HepG2 (cell line): Measurements from ENCODE around the gene SGF29. TPM values are rescaled to one million over a fixed set of nuclear protein-coding genes. Genes with fewer than 3 reads are reported as not detected.

Experiments used
- CBX2 ChIP-seq, 2 experiments: fragments of 200-600 bp in 1 of 2; sonication (generic); formaldehyde crosslinking in 1 of 2; IDR thresholded peaks; 2 replicates each; pipeline versions ENCODE4 v1.7.0 to v1.8.1; 2018 to 2022; ENCODE audit warnings: low read depth in 2 of 2, low read length in 1 of 2, mild to moderate bottlenecking in 1 of 2, missing genetic modification reagents in 1 of 2
- HMGA1 ChIP-seq: sonication (generic); formaldehyde crosslinking; conservative IDR thresholded peaks from 2 replicates; pipeline ENCODE4 v1.4.0; 2020; ENCODE audit warnings: missing genetic modification reagents
- MAF1 ChIP-seq: sonication (generic); formaldehyde crosslinking; IDR thresholded peaks from 2 replicates; pipeline ENCODE4 v1.5.0; 2020; ENCODE audit warnings: missing genetic modification reagents, borderline replicate concordance
- SCMH1 ChIP-seq: sonication (generic); formaldehyde crosslinking; IDR thresholded peaks from 2 replicates; pipeline ENCODE4 v1.9.0; 2021; ENCODE audit warnings: missing genetic modification reagents, mild to moderate bottlenecking, borderline replicate concordance
- TCF7 ChIP-seq: sonication (generic); IDR thresholded peaks from 2 replicates; pipeline ENCODE4 v1.6.1; 2016; ENCODE audit warnings: antibody characterized with exemption, low read depth
- TCF7L2 ChIP-seq: IDR thresholded peaks from 2 replicates; pipeline ENCODE4 v1.6.1; 2011; ENCODE audit warnings: mild to moderate bottlenecking, low read depth, low read length, moderate library complexity
- ZNF501 ChIP-seq: sonication (generic); formaldehyde crosslinking; IDR thresholded peaks from 2 replicates; pipeline ENCODE4 v1.5.1; 2020; ENCODE audit warnings: mild to moderate bottlenecking, moderate library complexity, missing genetic modification reagents
- ZNF720 ChIP-seq: sonication (generic); formaldehyde crosslinking; IDR thresholded peaks from 2 replicates; pipeline ENCODE4 v1.4.0; 2020; ENCODE audit warnings: missing genetic modification reagents
- polyA plus RNA-seq, 8 experiments: library from polyadenylated mRNA; depleted of rRNA in 3 of 8; stranded (reverse) in 7 of 8; unstranded in 1 of 8; fragments of >200 nt; fragmentation: Illumina TruSeq in 4 of 8; extraction: Trizol in 4 of 8; gene quantifications; 2 replicates each; pipeline versions ENCODE4 v1.2.1 to v1.2.3, GENCODE V29; 2011 to 2016; ENCODE audit warnings: low read depth in 4 of 8, missing spikeins in 1 of 8, mixed read lengths in 1 of 8; ENCODE audit not compliant: insufficient read depth in 1 of 8
- total RNA-seq, 5 experiments: library from RNA; depleted of rRNA; stranded (reverse); fragments of >200 nt; fragmentation: Illumina TruSeq; extraction: Trizol; gene quantifications; 2 replicates each; pipeline ENCODE4 v1.2.3, GENCODE V29; 2016; ENCODE audit warnings: low read depth in 1 of 5
- TF ChIP-seq, protein P1 (sequence below): sonication (generic); formaldehyde crosslinking; IDR thresholded peaks from 2 replicates; pipeline ENCODE4 v1.9.0; 2021; ENCODE audit warnings: missing genetic modification reagents, borderline replicate concordance
- TF ChIP-seq, protein P2 (sequence below): sonication (generic); formaldehyde crosslinking; IDR thresholded peaks from 2 replicates; pipeline ENCODE4 v1.5.1; 2020; ENCODE audit warnings: mild to moderate bottlenecking, missing genetic modification reagents
- TF ChIP-seq, protein P3 (sequence below): sonication (generic); formaldehyde crosslinking; conservative IDR thresholded peaks from 2 replicates; pipeline ENCODE4 v1.8.1; 2023; ENCODE audit warnings: missing genetic modification reagents
- TF ChIP-seq, protein P4 (sequence below): sonication (generic); formaldehyde crosslinking; IDR thresholded peaks from 2 replicates; pipeline ENCODE4 v1.5.1; 2020; ENCODE audit warnings: missing genetic modification reagents, mild to moderate bottlenecking, borderline replicate concordance
- TF ChIP-seq, protein P5 (sequence below): sonication (generic); formaldehyde crosslinking; IDR thresholded peaks from 2 replicates; pipeline ENCODE4 v1.5.1; 2020; ENCODE audit warnings: mild to moderate bottlenecking, moderate library complexity, missing genetic modification reagents
- TF ChIP-seq, protein P6 (sequence below): sonication (generic); formaldehyde crosslinking; IDR thresholded peaks from 2 replicates; pipeline ENCODE4 v1.9.0; 2021; ENCODE audit warnings: missing genetic modification reagents, borderline replicate concordance

The SGF29 gene
- total and polyA plus RNA-seq, 2 of the 13 experiments (the other 11 are each of a cell fraction or from before 2014, with no cell fraction given): 5.0 to 29.4 TPM

DNA sequence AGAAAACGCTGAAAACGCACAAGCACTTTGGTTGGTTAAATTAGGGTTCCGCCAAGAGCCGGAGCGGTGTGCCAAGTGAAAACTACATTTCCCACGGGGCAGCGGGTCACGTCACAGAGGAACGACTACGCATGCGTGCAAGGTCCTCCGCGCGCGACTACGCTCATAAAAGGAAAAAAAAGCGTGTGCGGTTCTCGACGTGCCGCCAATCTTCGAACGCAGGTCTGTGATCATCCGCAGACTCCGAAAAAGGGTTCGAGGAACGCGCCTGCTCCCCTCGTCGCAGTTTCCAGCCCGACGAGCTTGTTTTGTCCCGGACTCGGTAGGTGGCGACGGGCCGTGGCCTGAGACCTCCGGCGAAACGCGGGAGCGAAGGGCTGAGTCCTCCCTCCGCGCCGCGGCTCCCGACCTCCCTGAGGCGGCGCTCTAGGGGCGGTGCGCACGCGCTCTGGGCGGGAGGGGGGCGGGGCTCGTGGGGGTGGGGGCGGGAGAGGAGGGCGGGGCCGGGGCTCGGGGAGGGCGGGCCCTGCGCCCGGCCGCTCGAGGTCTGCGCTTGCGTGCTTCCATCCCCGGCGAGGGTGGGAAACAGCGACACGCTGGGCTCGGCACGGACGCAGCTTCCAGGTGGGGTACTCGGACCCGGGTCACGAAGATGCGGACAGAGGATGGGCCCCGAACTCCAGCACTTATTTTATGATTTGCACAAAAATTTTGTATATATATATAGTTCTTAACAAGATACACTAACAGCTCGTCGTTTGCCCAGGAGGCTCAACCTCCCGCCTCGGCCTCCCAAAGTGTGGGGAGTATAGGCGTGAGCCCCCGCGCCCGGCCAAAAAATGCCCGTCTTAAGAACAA lies at the start of gene SGF29 (continued):
- TF ChIP-seq, protein P1, sequence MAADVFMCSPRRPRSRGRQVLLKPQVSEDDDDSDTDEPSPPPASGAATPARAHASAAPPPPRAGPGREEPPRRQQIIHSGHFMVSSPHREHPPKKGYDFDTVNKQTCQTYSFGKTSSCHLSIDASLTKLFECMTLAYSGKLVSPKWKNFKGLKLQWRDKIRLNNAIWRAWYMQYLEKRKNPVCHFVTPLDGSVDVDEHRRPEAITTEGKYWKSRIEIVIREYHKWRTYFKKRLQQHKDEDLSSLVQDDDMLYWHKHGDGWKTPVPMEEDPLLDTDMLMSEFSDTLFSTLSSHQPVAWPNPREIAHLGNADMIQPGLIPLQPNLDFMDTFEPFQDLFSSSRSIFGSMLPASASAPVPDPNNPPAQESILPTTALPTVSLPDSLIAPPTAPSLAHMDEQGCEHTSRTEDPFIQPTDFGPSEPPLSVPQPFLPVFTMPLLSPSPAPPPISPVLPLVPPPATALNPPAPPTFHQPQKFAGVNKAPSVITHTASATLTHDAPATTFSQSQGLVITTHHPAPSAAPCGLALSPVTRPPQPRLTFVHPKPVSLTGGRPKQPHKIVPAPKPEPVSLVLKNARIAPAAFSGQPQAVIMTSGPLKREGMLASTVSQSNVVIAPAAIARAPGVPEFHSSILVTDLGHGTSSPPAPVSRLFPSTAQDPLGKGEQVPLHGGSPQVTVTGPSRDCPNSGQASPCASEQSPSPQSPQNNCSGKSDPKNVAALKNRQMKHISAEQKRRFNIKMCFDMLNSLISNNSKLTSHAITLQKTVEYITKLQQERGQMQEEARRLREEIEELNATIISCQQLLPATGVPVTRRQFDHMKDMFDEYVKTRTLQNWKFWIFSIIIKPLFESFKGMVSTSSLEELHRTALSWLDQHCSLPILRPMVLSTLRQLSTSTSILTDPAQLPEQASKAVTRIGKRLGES (CRISPR knock-in tag): peak; percentile 65; the same call in 1 of the 2 replicates
- TF ChIP-seq MAF1: 0 out of 2 replicates have a peak, but pooled peaks have one; percentile 59
- TF ChIP-seq, protein P2, sequence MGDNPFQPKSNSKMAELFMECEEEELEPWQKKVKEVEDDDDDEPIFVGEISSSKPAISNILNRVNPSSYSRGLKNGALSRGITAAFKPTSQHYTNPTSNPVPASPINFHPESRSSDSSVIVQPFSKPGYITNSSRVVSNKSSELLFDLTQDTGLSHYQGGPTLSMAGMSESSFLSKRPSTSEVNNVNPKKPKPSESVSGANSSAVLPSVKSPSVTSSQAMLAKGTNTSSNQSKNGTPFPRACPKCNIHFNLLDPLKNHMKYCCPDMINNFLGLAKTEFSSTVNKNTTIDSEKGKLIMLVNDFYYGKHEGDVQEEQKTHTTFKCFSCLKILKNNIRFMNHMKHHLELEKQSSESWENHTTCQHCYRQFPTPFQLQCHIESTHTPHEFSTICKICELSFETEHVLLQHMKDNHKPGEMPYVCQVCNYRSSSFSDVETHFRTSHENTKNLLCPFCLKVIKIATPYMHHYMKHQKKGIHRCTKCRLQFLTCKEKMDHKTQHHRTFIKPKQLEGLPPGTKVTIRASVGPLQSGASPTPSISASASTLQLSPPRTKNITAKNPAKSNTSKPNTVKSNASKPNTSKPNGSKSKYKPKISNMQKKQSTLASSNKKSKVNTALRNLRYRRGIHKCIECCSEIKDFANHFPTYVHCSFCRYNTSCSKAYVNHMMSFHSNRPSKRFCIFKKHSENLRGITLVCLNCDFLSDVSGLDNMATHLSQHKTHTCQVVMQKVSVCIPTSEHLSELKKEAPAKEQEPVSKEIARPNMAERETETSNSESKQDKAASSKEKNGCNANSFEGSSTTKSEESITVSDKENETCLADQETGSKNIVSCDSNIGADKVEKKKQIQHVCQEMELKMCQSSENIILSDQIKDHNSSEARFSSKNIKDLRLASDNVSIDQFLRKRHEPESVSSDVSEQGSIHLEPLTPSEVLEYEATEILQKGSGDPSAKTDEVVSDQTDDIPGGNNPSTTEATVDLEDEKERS (CRISPR knock-in tag): peak; percentile 76; the same call in 1 of the 2 replicates
- TF ChIP-seq TCF7: no peak
- no peak for TF ChIP-seq TCF7L2
- TF ChIP-seq, protein P3, sequence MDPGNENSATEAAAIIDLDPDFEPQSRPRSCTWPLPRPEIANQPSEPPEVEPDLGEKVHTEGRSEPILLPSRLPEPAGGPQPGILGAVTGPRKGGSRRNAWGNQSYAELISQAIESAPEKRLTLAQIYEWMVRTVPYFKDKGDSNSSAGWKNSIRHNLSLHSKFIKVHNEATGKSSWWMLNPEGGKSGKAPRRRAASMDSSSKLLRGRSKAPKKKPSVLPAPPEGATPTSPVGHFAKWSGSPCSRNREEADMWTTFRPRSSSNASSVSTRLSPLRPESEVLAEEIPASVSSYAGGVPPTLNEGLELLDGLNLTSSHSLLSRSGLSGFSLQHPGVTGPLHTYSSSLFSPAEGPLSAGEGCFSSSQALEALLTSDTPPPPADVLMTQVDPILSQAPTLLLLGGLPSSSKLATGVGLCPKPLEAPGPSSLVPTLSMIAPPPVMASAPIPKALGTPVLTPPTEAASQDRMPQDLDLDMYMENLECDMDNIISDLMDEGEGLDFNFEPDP: no peak
- TF ChIP-seq, protein P4, sequence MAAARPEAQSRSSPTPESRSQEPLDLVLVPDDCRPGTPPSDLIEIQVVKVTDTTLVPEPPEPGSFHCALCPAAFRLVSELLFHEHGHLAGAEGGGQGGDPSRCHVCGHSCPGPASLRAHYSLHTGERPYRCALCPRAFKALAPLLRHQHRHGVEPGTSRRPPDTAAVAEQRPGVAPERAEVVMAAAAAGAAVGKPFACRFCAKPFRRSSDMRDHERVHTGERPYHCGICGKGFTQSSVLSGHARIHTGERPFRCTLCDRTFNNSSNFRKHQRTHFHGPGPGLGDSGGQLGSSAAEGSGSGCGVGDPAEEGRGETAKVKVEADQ (CRISPR knock-in tag): peak; percentile 97
- no peak for TF ChIP-seq SCMH1 (CRISPR knock-in tag)
- no peak for TF ChIP-seq HMGA1 (CRISPR knock-in tag)
- TF ChIP-seq CBX2 (IDR thresholded peaks at IDR 0.05; ENCODE audit: low read depth, low read length): no peak
- no peak for TF ChIP-seq CBX2 (CRISPR knock-in tag; IDR thresholded peaks at IDR 0.05; ENCODE audit: low read depth)
- TF ChIP-seq, protein P5, sequence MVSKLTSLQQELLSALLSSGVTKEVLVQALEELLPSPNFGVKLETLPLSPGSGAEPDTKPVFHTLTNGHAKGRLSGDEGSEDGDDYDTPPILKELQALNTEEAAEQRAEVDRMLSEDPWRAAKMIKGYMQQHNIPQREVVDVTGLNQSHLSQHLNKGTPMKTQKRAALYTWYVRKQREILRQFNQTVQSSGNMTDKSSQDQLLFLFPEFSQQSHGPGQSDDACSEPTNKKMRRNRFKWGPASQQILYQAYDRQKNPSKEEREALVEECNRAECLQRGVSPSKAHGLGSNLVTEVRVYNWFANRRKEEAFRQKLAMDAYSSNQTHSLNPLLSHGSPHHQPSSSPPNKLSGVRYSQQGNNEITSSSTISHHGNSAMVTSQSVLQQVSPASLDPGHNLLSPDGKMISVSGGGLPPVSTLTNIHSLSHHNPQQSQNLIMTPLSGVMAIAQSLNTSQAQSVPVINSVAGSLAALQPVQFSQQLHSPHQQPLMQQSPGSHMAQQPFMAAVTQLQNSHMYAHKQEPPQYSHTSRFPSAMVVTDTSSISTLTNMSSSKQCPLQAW (CRISPR knock-in tag): peak; percentile 92
- TF ChIP-seq, protein P6, sequence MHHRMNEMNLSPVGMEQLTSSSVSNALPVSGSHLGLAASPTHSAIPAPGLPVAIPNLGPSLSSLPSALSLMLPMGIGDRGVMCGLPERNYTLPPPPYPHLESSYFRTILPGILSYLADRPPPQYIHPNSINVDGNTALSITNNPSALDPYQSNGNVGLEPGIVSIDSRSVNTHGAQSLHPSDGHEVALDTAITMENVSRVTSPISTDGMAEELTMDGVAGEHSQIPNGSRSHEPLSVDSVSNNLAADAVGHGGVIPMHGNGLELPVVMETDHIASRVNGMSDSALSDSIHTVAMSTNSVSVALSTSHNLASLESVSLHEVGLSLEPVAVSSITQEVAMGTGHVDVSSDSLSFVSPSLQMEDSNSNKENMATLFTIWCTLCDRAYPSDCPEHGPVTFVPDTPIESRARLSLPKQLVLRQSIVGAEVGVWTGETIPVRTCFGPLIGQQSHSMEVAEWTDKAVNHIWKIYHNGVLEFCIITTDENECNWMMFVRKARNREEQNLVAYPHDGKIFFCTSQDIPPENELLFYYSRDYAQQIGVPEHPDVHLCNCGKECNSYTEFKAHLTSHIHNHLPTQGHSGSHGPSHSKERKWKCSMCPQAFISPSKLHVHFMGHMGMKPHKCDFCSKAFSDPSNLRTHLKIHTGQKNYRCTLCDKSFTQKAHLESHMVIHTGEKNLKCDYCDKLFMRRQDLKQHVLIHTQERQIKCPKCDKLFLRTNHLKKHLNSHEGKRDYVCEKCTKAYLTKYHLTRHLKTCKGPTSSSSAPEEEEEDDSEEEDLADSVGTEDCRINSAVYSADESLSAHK (CRISPR knock-in tag): no peak
- TF ChIP-seq ZNF720 (CRISPR knock-in tag): peak; percentile 89; the same call in 1 of the 2 replicates
- TF ChIP-seq ZNF501 (CRISPR knock-in tag): peak; percentile 95
